ENCODE data around the gene UNC45B.

Gene UNC45B

DNA sequence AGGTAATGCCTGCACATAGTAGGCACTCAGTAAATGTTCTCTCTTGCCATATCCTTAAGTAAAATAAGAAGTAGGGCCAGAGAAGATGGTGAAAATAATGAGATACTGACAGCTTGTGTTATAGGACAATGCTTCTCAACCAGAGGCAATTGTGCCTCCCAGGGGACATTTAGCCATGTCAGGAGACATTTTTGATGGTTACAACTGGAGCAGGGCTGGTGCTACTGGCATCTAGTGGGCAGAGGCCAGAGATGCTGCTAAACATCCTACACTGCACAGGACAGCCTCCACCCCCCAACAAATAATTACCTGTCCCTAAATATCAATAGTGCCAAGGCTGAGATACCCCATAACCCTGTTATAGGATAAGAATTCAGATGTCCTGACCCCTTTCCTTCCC lies 29.6 kb upstream of the UNC45B start:
- Histone ChIP-seq H2AFZ (ENCODE audit: low read length) (no peak overlapping the region), H3K9me2 (ENCODE audit: low read depth, low read length) (no peaks in the 10 kb centered on the region), H3K4me2 (ENCODE audit: low read length) (peak overlapping the region; percentile 79), H3K36me3 (ENCODE audit: insufficient read depth, low read length) (no peaks in the 10 kb centered on the region), H3K4me3 (ENCODE audit: low read depth, low read length, poor library complexity, severe bottlenecking) (peak overlapping the region; percentile 85), H3K79me2 (ENCODE audit: insufficient read depth, low read length) (no peaks in the 10 kb centered on the region), H3K9ac (ENCODE audit: low read length) (peak overlapping the region; percentile 85; the same call in 1 of the 2 replicates), H3K4me1 (ENCODE audit: insufficient read depth, low read length, severe bottlenecking) (peaks cover 11% of the 10 kb centered on the region), H3K27ac (ENCODE audit: low read depth, low read length, poor library complexity, severe bottlenecking) (no peak overlapping the region), H4K20me1 (ENCODE audit: insufficient read depth, low read length) (no peaks in the 10 kb centered on the region), H3K9me3 (ENCODE audit: low read length) (no peaks in the 10 kb centered on the region), H3K27me3 (ENCODE audit: insufficient read depth, low read length) (0 out of 2 replicates have a peak, but pooled peaks cover 4% of the 10 kb centered on the region), H3F3A (ENCODE audit: insufficient read depth, low read length) (no peaks in the 10 kb centered on the region)
- no peak for TF ChIP-seq EZH2 (IDR thresholded peaks at IDR 0.05; ENCODE audit: borderline replicate concordance, low read length)
- TF ChIP-seq, protein P1, sequence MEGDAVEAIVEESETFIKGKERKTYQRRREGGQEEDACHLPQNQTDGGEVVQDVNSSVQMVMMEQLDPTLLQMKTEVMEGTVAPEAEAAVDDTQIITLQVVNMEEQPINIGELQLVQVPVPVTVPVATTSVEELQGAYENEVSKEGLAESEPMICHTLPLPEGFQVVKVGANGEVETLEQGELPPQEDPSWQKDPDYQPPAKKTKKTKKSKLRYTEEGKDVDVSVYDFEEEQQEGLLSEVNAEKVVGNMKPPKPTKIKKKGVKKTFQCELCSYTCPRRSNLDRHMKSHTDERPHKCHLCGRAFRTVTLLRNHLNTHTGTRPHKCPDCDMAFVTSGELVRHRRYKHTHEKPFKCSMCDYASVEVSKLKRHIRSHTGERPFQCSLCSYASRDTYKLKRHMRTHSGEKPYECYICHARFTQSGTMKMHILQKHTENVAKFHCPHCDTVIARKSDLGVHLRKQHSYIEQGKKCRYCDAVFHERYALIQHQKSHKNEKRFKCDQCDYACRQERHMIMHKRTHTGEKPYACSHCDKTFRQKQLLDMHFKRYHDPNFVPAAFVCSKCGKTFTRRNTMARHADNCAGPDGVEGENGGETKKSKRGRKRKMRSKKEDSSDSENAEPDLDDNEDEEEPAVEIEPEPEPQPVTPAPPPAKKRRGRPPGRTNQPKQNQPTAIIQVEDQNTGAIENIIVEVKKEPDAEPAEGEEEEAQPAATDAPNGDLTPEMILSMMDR (IDR thresholded peaks at IDR 0.05; ENCODE audit: low read length), result peak; percentile 49

DNA sequence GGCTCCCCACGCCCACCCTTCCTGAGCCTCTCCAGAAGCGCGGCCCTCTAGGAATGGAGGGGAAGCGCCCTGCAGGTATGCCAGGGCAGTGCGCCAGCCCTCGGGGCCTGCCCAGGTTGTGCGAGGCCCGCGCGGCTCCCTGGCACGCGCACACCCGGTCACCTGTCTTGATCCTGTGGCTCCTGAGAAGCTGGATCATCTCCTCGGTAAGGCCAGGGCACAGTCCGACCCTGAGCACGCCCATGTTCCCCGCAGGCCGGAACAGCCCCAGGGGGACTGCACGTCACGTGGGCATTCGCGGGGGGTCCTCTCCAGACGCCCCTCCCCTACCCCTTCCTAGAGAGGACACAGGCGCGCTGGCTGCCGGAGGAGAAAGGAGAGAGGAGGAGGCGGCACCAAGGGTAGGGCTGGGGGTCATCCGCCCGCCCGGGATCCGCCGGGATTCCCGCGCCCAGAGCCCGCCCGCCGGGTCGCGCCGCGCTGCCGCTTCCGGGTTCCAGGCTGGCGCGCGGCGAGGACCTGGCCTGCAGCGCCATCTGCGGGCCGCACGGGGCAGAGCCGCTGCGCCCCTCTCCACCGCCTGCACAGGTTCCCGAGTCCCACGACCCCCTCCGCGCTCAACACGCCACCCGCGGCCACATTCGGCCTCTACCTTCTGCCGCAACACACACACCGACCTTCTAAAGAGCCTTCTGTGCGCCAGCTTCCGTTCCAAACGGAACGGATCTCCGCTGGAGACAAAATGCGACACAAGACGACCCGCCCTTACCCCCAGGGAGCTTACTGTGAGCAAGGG lies 28.0 kb upstream of the UNC45B start, which contains the start of gene RAD51D:
Gene RAD51D, minus strand, starts transcription at position 491 of the 796 bp plus-strand sequence. Its CDS starts 247 bp downstream, at position 244.
- Histone ChIP-seq H3F3A (ENCODE audit: insufficient read depth, low read length) (no peaks in the 10 kb centered on the region), H3K4me2 (ENCODE audit: low read length) (peak within 1 kb of the TSS; percentile 79), H3K79me2 (ENCODE audit: insufficient read depth, low read length) (no peaks in the 10 kb centered on the region), H3K36me3 (ENCODE audit: insufficient read depth, low read length) (no peaks in the 10 kb centered on the region), H3K4me3 (ENCODE audit: low read depth, low read length, poor library complexity, severe bottlenecking) (peak within 1 kb of the TSS; percentile 85), H3K9ac (ENCODE audit: low read length) (peak within 1 kb of the TSS; percentile 85), H3K9me3 (ENCODE audit: low read length) (no peaks in the 10 kb centered on the region), H3K27ac (ENCODE audit: low read depth, low read length, poor library complexity, severe bottlenecking) (peak within 1 kb of the TSS; percentile 39), H2AFZ (ENCODE audit: low read length) (peak within 1 kb of the TSS; percentile 11; the same call in 1 of the 2 replicates), H3K4me1 (ENCODE audit: insufficient read depth, low read length, severe bottlenecking) (peaks cover 11% of the 10 kb centered on the region), H3K9me2 (ENCODE audit: low read depth, low read length) (no peaks in the 10 kb centered on the region), H3K27me3 (ENCODE audit: insufficient read depth, low read length) (0 out of 2 replicates have a peak, but pooled peaks cover 4% of the 10 kb centered on the region), H4K20me1 (ENCODE audit: insufficient read depth, low read length) (no peaks in the 10 kb centered on the region)
- TF ChIP-seq, protein P1 (IDR thresholded peaks at IDR 0.05; ENCODE audit: low read length), result peak; percentile 93
- no peak for TF ChIP-seq EZH2 (IDR thresholded peaks at IDR 0.05; ENCODE audit: borderline replicate concordance, low read length)

DNA sequence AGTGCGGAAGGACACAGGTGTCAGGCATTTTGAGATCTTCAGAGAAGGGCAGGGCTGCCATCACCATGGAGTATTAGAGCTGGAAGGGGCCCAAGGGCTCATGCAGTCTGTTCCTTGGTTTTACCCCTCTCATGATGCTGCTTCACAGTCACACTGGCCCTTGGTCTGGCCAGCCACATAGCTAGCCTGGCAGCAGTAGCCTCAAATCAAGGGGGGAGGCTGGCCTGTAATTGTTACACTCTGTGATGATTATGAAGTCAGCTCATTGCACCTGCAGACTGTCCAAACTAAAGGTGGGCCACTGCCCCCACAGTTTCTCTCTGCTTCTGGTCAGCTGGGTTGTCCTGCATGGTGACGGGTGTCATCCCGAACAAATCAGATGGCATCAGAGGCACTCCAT lies 26.3 kb upstream of the UNC45B start, which contains the start of gene FNDC8:
Gene FNDC8, plus strand, starts transcription at position 301 of the 400 bp plus-strand sequence. Its CDS starts 79 bp downstream, at position 380.
- H3K4me3 ChIP-seq (ENCODE audit: low read depth, low read length, poor library complexity, severe bottlenecking), result no peak within 1 kb of the TSS
- H3K4me2 ChIP-seq (ENCODE audit: low read length), result no peak within 1 kb of the TSS
- TF ChIP-seq, protein P1 (IDR thresholded peaks at IDR 0.05; ENCODE audit: low read length), result no peak
- no peak for TF ChIP-seq EZH2 (IDR thresholded peaks at IDR 0.05; ENCODE audit: borderline replicate concordance, low read length)

More for the DNA sequence above, 26.3 kb upstream of the UNC45B start, which contains the start of gene FNDC8:
- Histone ChIP-seq H3F3A (ENCODE audit: insufficient read depth, low read length) (no peaks in the 10 kb centered on the region), H3K27ac (ENCODE audit: low read depth, low read length, poor library complexity, severe bottlenecking) (no peak within 1 kb of the TSS), H2AFZ (ENCODE audit: low read length) (no peak within 1 kb of the TSS), H3K9me3 (ENCODE audit: low read length) (no peaks in the 10 kb centered on the region), H3K27me3 (ENCODE audit: insufficient read depth, low read length) (0 out of 2 replicates have a peak, but pooled peaks cover 4% of the 10 kb centered on the region), H3K9me2 (ENCODE audit: low read depth, low read length) (no peaks in the 10 kb centered on the region), H4K20me1 (ENCODE audit: insufficient read depth, low read length) (no peaks in the 10 kb centered on the region), H3K79me2 (ENCODE audit: insufficient read depth, low read length) (no peaks in the 10 kb centered on the region), H3K4me1 (ENCODE audit: insufficient read depth, low read length, severe bottlenecking) (peaks cover 11% of the 10 kb centered on the region), H3K36me3 (ENCODE audit: insufficient read depth, low read length) (no peaks in the 10 kb centered on the region), H3K9ac (ENCODE audit: low read length) (no peak within 1 kb of the TSS)

All from OCI-LY1 (cell line).